OCI-LY1 (cell line): ENCODE results near the gene CNTNAP2.

Experiments used
- CTCF ChIP-seq: fragments of 200-600 bp; sonication (generic), shearing (Covaris generic); IDR thresholded peaks from 2 replicates; pipeline ENCODE4 v1.5.1; 2017; ENCODE audit warnings: mild to moderate bottlenecking, antibody characterized with exemption, low read length, moderate library complexity, mixed read lengths
- EZH2 ChIP-seq: fragments of 200-600 bp; sonication (generic), shearing (Covaris generic); IDR thresholded peaks from 2 replicates; pipeline ENCODE4 v1.8.0; 2017; ENCODE audit warnings: borderline replicate concordance, mixed run types, mild to moderate bottlenecking, antibody characterized with exemption, low read length, moderate library complexity, mixed read lengths

- no peak for TF ChIP-seq CTCF
- no peak for TF ChIP-seq EZH2
Observed at GRCh38 chr7:147509541-147510200, 1393.1 kb downstream of the CNTNAP2 start.
